GM12878 (cell line): ENCODE measurements around the gene PRIMPOL. TPM values are rescaled to one million over a fixed set of nuclear protein-coding genes. Genes with fewer than 3 reads are reported as not detected.

ENCODE experiments used
- ATAC-seq: fragments of 200-7000 bp; cut with Tn5 transposase; 3 replicates; pipeline ENCODE4 v1.9.1; 2020; ENCODE audit warnings: mild to moderate bottlenecking, moderate library complexity
- BruUV-seq: library from RNA; stranded (reverse); fragments of 400-500 nt; replicated peaks from 2 replicates; lab custom pipeline; 2021; lab: Mats Ljungman, UMichigan
- CTCF ChIA-PET: fragments of 300-600 bp; sonication (Branson Sonifier 250); formaldehyde crosslinking; extraction: SDS; loops from one replicate; lab custom pipeline; 2021; ENCODE audit warnings: inconsistent platforms; lab: Yijun Ruan, JAX
- POLR2A ChIA-PET: fragments of 350-600 bp; formaldehyde crosslinking; extraction: SDS; loops from one replicate; lab custom pipeline; 2021; ENCODE audit warnings: inconsistent platforms; lab: Charles Lee
- RAD21 ChIA-PET: fragments of 300-600 bp; sonication (Branson Sonifier 250); formaldehyde crosslinking; loops from one replicate; lab custom pipeline; 2023; ENCODE audit warnings: antibody characterized with exemption; ENCODE audit not compliant: unreplicated experiment; lab: Charles Lee
- SMC1A ChIA-PET: fragments of 300-600 bp; sonication (Branson Sonifier 250); formaldehyde crosslinking; loops from one replicate; lab custom pipeline; 2023; ENCODE audit not compliant: unreplicated experiment, uncharacterized antibody; lab: Charles Lee
- DNase-seq: peaks from one replicate; pipeline ENCODE4 v3.0.0-alpha.2; 2011; ENCODE audit warnings: low read depth, low spot score
- FAIRE-seq: peaks from 3 replicates; lab custom pipeline; 2011; peaks lifted over from hg19 to GRCh38; lab: Jason Lieb, UNC
- H2AFZ ChIP-seq: 2 replicates; pipeline ENCODE4 v1.6.0; 2011; ENCODE audit warnings: low read depth, low read length, control low read depth; ENCODE audit not compliant: control insufficient read depth
- H3K27ac ChIP-seq: 2 replicates; pipeline ENCODE4 v1.5.1; 2011; ENCODE audit warnings: control low read depth; ENCODE audit not compliant: control insufficient read depth, insufficient read depth
- H3K27me3 ChIP-seq, 2 experiments: replicated peaks in 1 of 2; 2 replicates each; pipeline versions ENCODE4 v1.6.0 to v1.6.1; 2011; ENCODE audit warnings: low read length in 1 of 2; ENCODE audit not compliant: control insufficient read depth in 2 of 2, insufficient read depth in 2 of 2
- H3K36me3 ChIP-seq, 2 experiments: 2 replicates each; pipeline ENCODE4 v1.5.1; 2011; ENCODE audit warnings: low read length in 1 of 2; ENCODE audit not compliant: control insufficient read depth in 2 of 2, insufficient read depth in 2 of 2
- H3K4me1 ChIP-seq: 2 replicates; pipeline ENCODE4 v1.6.1; 2011; ENCODE audit warnings: mild to moderate bottlenecking, low read length, moderate library complexity, mixed read lengths; ENCODE audit not compliant: control insufficient read depth, insufficient read depth
- H3K4me2 ChIP-seq: 2 replicates; pipeline ENCODE4 v1.6.0; 2011; ENCODE audit warnings: control low read depth; ENCODE audit not compliant: control insufficient read depth, insufficient read depth
- H3K4me3 ChIP-seq: fragments of 200-600 bp; sonication (generic); 2 replicates; pipeline ENCODE4 v1.5.1; 2016
- H3K79me2 ChIP-seq: 2 replicates; pipeline ENCODE4 v1.6.0; 2011; ENCODE audit warnings: low read length; ENCODE audit not compliant: control insufficient read depth, insufficient read depth
- H3K9ac ChIP-seq: 2 replicates; pipeline ENCODE4 v1.8.0; 2011; ENCODE audit warnings: low read length, control low read depth, mixed read lengths; ENCODE audit not compliant: control insufficient read depth, insufficient read depth
- H3K9me3 ChIP-seq: replicated peaks from 3 replicates; pipeline ENCODE4 v1.5.1; 2011; ENCODE audit warnings: mild to moderate bottlenecking, low read length; ENCODE audit not compliant: control insufficient read depth, insufficient read depth
- H4K20me1 ChIP-seq: 2 replicates; pipeline ENCODE4 v1.6.0; 2011; ENCODE audit not compliant: control insufficient read depth, insufficient read depth
- ASH2L ChIP-seq: fragments of 300-600, 200-600 bp; sonication (generic); IDR thresholded peaks from 2 replicates; pipeline ENCODE4 v1.6.1; 2017; ENCODE audit warnings: low read depth, mild to moderate bottlenecking, borderline replicate concordance
- ATF2 ChIP-seq: IDR thresholded peaks from 2 replicates; pipeline ENCODE4 v1.6.1; 2012; ENCODE audit warnings: low read length, inconsistent platforms
- BRCA1 ChIP-seq: IDR thresholded peaks from 2 replicates; pipeline ENCODE4 v1.6.1; 2011; ENCODE audit warnings: low read depth, low read length, improper control_type of control experiment
- FOS ChIP-seq: IDR thresholded peaks from 3 replicates; pipeline ENCODE4 v1.6.1; 2011; ENCODE audit warnings: borderline replicate concordance; ENCODE audit not compliant: insufficient read length; ENCODE audit errors: extremely low read depth
- HDAC2 ChIP-seq: fragments of 200-600 bp; sonication (generic); IDR thresholded peaks from 2 replicates; pipeline ENCODE4 v1.6.1; 2017
- KDM1A ChIP-seq: fragments of 200-600 bp; sonication (generic); IDR thresholded peaks from 2 replicates; pipeline ENCODE4 v1.6.1; 2016; ENCODE audit warnings: borderline replicate concordance
- NFIC ChIP-seq: IDR thresholded peaks from 2 replicates; pipeline ENCODE4 v1.6.1; 2012; ENCODE audit warnings: low read depth, mild to moderate bottlenecking, inconsistent platforms, low read length, moderate library complexity
- NFXL1 ChIP-seq: fragments of 450-650 bp; IDR thresholded peaks from 2 replicates; pipeline ENCODE4 v1.6.1; 2017; ENCODE audit warnings: antibody characterized with exemption, mild to moderate bottlenecking, borderline replicate concordance
- RAD51 ChIP-seq: fragments of 450-650 bp; IDR thresholded peaks from 2 replicates; pipeline ENCODE4 v1.6.1; 2016; ENCODE audit warnings: moderate library complexity, mild to moderate bottlenecking, inconsistent platforms
- SKIL ChIP-seq: fragments of 450-650 bp; IDR thresholded peaks from 2 replicates; pipeline ENCODE4 v1.6.1; 2017; ENCODE audit warnings: mild to moderate bottlenecking, low read depth, inconsistent platforms; ENCODE audit not compliant: poor library complexity, severe bottlenecking
- SP1 ChIP-seq: IDR thresholded peaks from one replicate; pipeline ENCODE4 v1.6.1; 2011; ENCODE audit warnings: low read depth, low read length
- SUPT20H ChIP-seq: IDR thresholded peaks from 2 replicates; pipeline ENCODE4 v1.6.1; 2011; ENCODE audit warnings: low read depth, mild to moderate bottlenecking, low read length, moderate library complexity, borderline replicate concordance; ENCODE audit not compliant: control insufficient read depth
- TBL1XR1 ChIP-seq: IDR thresholded peaks from 2 replicates; pipeline ENCODE4 v1.6.1; 2012; ENCODE audit warnings: low read depth, low read length, improper control_type of control experiment
- ZNF384 ChIP-seq: IDR thresholded peaks from 2 replicates; pipeline ENCODE4 v1.6.1; 2012; ENCODE audit warnings: low read depth, mild to moderate bottlenecking, low read length, improper control_type of control experiment, borderline replicate concordance
- WGBS: methylation state at CpG from one replicate; pipeline ENCODE4 v1.1.6; 2016; ENCODE audit warnings: low lambda C conversion rate; ENCODE audit not compliant: insufficient replicate concordance, insufficient coverage; ENCODE audit errors: missing lambda C conversion rate; 5-methylcytosine and 5-hydroxymethylcytosine counted together
- in situ Hi-C: fragments of 300-500 bp; cut with MboI; formaldehyde crosslinking; loops from 9 replicates; pipeline ENCODE4 v1.14.3; 2018; ENCODE audit warnings: mixed read lengths
- intact Hi-C: fragments of 100-400 bp; cut with micrococcal nuclease; formaldehyde crosslinking; loops from one replicate; pipeline ENCODE4 v1.14.2; 2022; ENCODE audit not compliant: unreplicated experiment
- polyA plus RNA-seq, 11 experiments: library from polyadenylated mRNA; depleted of rRNA in 4 of 11; unstranded in 6 of 11; stranded (reverse) in 5 of 11; fragments of >200 nt; fragmentation: Nextera tagmentation in 4 of 11; fragmentation: Illumina TruSeq in 1 of 11; extraction: Ambion mirVana in 4 of 11; extraction: Trizol in 1 of 11; gene quantifications; 1 replicate in 1 of 11; 2 replicates in 10 of 11; pipeline versions ENCODE4 v1.2.1 to v1.2.3, GENCODE V29; 2011 to 2016; ENCODE audit warnings: inconsistent platforms in 2 of 11, missing spikeins in 2 of 11, low read depth in 1 of 11
- total RNA-seq, 4 experiments: library from RNA; depleted of rRNA in 3 of 4; stranded (reverse); fragments of >200 nt in 3 of 4; fragmentation: Illumina TruSeq in 1 of 4; extraction: Trizol in 1 of 4; gene quantifications; 2 replicates each; pipeline versions ENCODE4 v1.2.1 to v1.2.3, GENCODE V29; 2013 to 2021
- TF ChIP-seq, protein P1 (sequence below): fragments of 450-650 bp; IDR thresholded peaks from 2 replicates; pipeline ENCODE4 v1.6.1; 2016; ENCODE audit warnings: mild to moderate bottlenecking
- TF ChIP-seq, protein P2 (sequence below): fragments of 450-650 bp; IDR thresholded peaks from 2 replicates; pipeline ENCODE4 v1.6.1; 2017; ENCODE audit warnings: mild to moderate bottlenecking, moderate library complexity

Gene PRIMPOL
- total and polyA plus RNA-seq, 10 of the 15 experiments (the other 5 are each of a cell fraction or from before 2014, with no cell fraction given): 10.6 to 23.7 (median 14.0) TPM

DNA sequence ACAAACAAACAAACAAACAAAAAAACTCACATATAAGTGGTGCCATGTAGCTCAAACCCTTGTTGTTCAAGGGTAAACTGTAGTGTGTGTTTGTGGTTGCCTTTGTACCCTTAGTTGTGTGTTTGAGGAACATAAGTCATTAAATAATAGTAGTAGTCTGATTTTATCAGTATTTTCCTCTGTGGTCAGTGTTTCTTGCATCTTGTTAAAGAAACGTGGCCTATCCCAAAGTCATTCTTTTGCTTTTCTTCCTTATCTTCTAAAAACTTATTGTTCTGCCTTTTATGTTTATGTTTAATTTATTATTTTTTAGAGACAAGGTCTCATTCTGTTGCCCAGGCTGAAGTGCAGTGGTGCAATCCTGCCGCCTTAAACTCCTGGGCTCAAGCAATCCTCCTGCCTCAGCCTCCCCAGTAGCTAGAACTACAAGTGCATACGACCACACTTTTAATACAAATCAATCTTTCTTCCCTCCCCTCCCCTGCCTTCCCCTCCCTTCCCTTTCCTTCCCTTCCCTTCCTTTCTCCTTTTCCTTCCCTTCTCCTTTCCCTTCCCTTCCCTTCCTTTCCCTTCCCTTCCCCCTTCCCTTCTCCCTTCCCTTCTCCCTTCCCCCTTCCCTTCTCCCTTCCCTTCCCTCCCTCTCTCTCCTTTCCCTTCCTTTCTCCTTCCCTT is 26.4 kb downstream of the PRIMPOL start:
- H4K20me1 ChIP-seq: no peaks in the 10 kb centered on the region
- DNase-seq (no peak), FAIRE-seq (no peak), ATAC-seq (no peak)
- CTCF ChIA-PET: no interaction called here
- H3K9me3 ChIP-seq: no peaks in the 10 kb centered on the region
- no peak overlapping the region for H2AFZ ChIP-seq
- no peak overlapping the region for H3K4me3 ChIP-seq
- RAD21 ChIA-PET: no interaction called here
- no peaks in the 10 kb centered on the region for H3K27me3 ChIP-seq
- BruUV-seq: no TSS peak
- SMC1A ChIA-PET: no interaction called here
- no peak overlapping the region for H3K9ac ChIP-seq
- no peaks in the 10 kb centered on the region for H3K79me2 ChIP-seq
- in situ Hi-C loops (no loop called here), intact Hi-C loops (no loop called here)
- H3K4me2 ChIP-seq: no peak overlapping the region
- no peaks in the 10 kb centered on the region for H3K4me1 ChIP-seq
- 96% methylated on average over 3 of the region's 3 CpGs for WGBS
- peaks cover 0 to 10% of the 10 kb centered on the region in 2 experiments; a peak in 2 of 4 replicates for H3K36me3 ChIP-seq
- POLR2A ChIA-PET: interaction anchor here (0.6 kb wide), 1 partner anchor 410 kb away, joined by 3 read pairs; no protein-coding TSS in a partner anchor
- no peak overlapping the region for H3K27ac ChIP-seq
- TF ChIP-seq SP1 (no peak), RAD51 (no peak), ASH2L (no peak), SUPT20H (no peak), NFIC (no peak), SKIL (no peak), HDAC2 (no peak), FOS (no peak), KDM1A (no peak), ZNF384 (no peak), BRCA1 (no peak), ATF2 (no peak), TBL1XR1 (no peak), NFXL1 (no peak)
- TF ChIP-seq, protein P1, sequence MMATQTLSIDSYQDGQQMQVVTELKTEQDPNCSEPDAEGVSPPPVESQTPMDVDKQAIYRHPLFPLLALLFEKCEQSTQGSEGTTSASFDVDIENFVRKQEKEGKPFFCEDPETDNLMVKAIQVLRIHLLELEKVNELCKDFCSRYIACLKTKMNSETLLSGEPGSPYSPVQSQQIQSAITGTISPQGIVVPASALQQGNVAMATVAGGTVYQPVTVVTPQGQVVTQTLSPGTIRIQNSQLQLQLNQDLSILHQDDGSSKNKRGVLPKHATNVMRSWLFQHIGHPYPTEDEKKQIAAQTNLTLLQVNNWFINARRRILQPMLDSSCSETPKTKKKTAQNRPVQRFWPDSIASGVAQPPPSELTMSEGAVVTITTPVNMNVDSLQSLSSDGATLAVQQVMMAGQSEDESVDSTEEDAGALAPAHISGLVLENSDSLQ: no peak
- TF ChIP-seq, protein P2, sequence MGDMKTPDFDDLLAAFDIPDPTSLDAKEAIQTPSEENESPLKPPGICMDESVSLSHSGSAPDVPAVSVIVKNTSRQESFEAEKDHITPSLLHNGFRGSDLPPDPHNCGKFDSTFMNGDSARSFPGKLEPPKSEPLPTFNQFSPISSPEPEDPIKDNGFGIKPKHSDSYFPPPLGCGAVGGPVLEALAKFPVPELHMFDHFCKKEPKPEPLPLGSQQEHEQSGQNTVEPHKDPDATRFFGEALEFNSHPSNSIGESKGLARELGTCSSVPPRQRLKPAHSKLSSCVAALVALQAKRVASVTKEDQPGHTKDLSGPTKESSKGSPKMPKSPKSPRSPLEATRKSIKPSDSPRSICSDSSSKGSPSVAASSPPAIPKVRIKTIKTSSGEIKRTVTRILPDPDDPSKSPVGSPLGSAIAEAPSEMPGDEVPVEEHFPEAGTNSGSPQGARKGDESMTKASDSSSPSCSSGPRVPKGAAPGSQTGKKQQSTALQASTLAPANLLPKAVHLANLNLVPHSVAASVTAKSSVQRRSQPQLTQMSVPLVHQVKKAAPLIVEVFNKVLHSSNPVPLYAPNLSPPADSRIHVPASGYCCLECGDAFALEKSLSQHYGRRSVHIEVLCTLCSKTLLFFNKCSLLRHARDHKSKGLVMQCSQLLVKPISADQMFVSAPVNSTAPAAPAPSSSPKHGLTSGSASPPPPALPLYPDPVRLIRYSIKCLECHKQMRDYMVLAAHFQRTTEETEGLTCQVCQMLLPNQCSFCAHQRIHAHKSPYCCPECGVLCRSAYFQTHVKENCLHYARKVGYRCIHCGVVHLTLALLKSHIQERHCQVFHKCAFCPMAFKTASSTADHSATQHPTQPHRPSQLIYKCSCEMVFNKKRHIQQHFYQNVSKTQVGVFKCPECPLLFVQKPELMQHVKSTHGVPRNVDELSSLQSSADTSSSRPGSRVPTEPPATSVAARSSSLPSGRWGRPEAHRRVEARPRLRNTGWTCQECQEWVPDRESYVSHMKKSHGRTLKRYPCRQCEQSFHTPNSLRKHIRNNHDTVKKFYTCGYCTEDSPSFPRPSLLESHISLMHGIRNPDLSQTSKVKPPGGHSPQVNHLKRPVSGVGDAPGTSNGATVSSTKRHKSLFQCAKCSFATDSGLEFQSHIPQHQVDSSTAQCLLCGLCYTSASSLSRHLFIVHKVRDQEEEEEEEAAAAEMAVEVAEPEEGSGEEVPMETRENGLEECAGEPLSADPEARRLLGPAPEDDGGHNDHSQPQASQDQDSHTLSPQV: no peak
